Transverse colon (tissue), 4 donors: Measurements from ENCODE around the gene VSTM2L. TPM values are rescaled to one million over a fixed set of nuclear protein-coding genes. Genes with fewer than 3 reads are reported as not detected.

ENCODE experiments used
- DNase-seq: peaks from one replicate; pipeline ENCODE4 v3.0.0-alpha.2; 2019
- H3K27ac ChIP-seq, 4 donors: fragments of 200-600 bp; sonication (generic); 2 replicates each; pipeline ENCODE4 v1.5.1; 2016 to 2018; ENCODE audit warnings: inconsistent platforms in 4 of 4
- H3K27me3 ChIP-seq: fragments of 200-600 bp; sonication (generic); 2 replicates; pipeline ENCODE4 v1.5.1; 2017; ENCODE audit warnings: inconsistent platforms
- H3K36me3 ChIP-seq, 4 donors: fragments of 200-600 bp; sonication (generic); 2 replicates each; pipeline ENCODE4 v1.5.1; 2017 to 2019; ENCODE audit warnings: inconsistent platforms in 4 of 4
- H3K4me1 ChIP-seq, 4 donors: fragments of 200-600 bp; sonication (generic); 2 replicates each; pipeline ENCODE4 v1.5.1; 2017 to 2020; ENCODE audit warnings: inconsistent platforms in 4 of 4
- H3K4me3 ChIP-seq, 4 donors: fragments of 200-600 bp; sonication (generic); 1 replicate in 1 of 4; 2 replicates in 3 of 4; pipeline versions ENCODE4 v1.5.1 to v1.6.1; 2017 to 2019; ENCODE audit warnings: inconsistent platforms in 4 of 4
- H3K9me3 ChIP-seq, 2 donors: fragments of 200-600 bp; sonication (generic); 2 replicates each; pipeline ENCODE4 v1.5.1; 2017 to 2019; ENCODE audit warnings: inconsistent platforms in 2 of 2
- EP300 ChIP-seq: sonication (generic); formaldehyde crosslinking; IDR thresholded peaks from one replicate; pipeline ENCODE4 v1.6.1; 2017; ENCODE audit warnings: antibody characterized with exemption, low read depth
- POLR2A ChIP-seq: fragments of 450-650 bp; IDR thresholded peaks from one replicate; pipeline ENCODE4 v1.6.1; 2016; ENCODE audit warnings: antibody characterized with exemption, mild to moderate bottlenecking, moderate library complexity
- POLR2AphosphoS5 ChIP-seq, 3 donors: sonication (generic); formaldehyde crosslinking; IDR thresholded peaks; one replicate each; pipeline ENCODE4 v1.6.1; 2016; ENCODE audit warnings: antibody characterized with exemption in 3 of 3
- WGBS, 2 donors: methylation state at CpG; one replicate each; pipeline ENCODE4 v1.1.5; 2018; ENCODE audit warnings: low coverage in 1 of 2; 5-methylcytosine and 5-hydroxymethylcytosine counted together
- in situ Hi-C, 4 donors: fragments of 200-750 bp; cut with MboI; loops; one replicate each; pipeline versions ENCODE4 v1.15.0 to v1.15.1; 2017; ENCODE audit warnings: low sequenced_read_pairs in 3 of 4, low pct_ligation_motif_present in 1 of 4, low pct_unique_long_range_greater_than_20kb in 1 of 4
- intact Hi-C: fragments of 100-400 bp; cut with DNase I; formaldehyde crosslinking; loops from one replicate; pipeline ENCODE4 v1.15.1; 2023; ENCODE audit warnings: low total_unique reads
- total RNA-seq, 4 donors: library from RNA; depleted of rRNA; stranded (reverse); fragments of >200 nt; gene quantifications; one replicate each; pipeline ENCODE4 v1.1.0, GENCODE V29; 2016
- TF ChIP-seq, protein P1 (sequence below), 5 experiments: fragments of 200-600 bp in 3 of 5; fragments of 450-650 bp in 2 of 5; sonication (generic) in 3 of 5; IDR thresholded peaks; 1 replicate in 2 of 5; 2 replicates in 3 of 5; pipeline ENCODE4 v1.5.1; 2016 to 2017; ENCODE audit warnings: antibody characterized with exemption in 5 of 5, inconsistent platforms in 3 of 5, mild to moderate bottlenecking in 2 of 5, moderate library complexity in 1 of 5

VSTM2L gene
- total RNA-seq, 4 donors from 2014 or later = 3.0 to 6.6 (median 3.0) TPM; not detected in 1

DNA sequence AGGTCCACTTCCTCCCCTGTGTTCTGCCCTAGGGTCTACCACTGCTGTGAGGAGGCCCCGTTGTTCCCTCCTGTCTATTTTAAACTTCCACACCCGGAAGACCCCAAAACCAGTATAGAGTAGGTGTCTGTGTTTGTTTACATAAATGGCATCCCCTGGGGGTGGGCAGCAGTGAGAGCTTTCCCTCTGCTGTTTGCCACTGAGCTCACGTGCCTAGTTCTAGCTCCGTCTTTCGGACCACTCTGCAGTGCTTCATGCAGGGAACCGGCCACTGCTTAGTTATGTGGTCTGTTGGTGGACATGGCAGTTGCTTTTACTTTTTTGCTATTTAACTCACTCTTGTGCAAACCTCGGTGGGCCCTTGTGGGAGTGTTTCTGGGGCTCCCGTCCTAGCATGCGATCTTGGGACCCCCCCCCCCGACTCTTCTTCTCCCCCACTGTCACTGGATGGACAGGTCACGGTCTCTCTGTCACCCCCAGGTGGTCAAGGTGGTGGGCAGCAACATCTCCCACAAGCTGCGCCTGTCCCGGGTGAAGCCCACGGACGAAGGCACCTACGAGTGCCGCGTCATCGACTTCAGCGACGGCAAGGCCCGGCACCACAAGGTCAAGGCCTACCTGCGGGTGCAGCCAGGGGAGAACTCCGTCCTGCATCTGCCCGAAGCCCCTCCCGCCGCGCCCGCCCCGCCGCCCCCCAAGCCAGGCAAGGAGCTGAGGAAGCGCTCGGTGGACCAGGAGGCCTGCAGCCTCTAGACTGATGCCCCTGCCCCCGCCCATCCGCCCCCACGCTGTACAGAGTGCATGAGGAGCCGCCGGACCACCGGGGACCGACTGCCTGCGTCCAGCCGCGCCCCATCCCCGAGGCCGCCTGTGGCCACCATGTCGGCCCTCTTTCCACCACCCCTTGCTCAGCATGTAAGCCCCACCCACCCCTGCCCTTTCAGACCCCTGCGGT is 40.9 kb downstream of the VSTM2L start:
- Histone ChIP-seq H3K36me3 (no peaks in the 10 kb centered on the region), H3K4me1 (no peaks in the 10 kb centered on the region), H3K9me3 (no peaks in the 10 kb centered on the region), H3K27ac (no peak overlapping the region), H3K27me3 (no peaks in the 10 kb centered on the region), H3K4me3 (no peak overlapping the region)
- in situ Hi-C loops = no loop called here
- WGBS, 2 donors = 89 to 95% methylated on average over 4 to 40 of the region's 47 CpGs
- intact Hi-C loops = no loop called here
- TF ChIP-seq POLR2AphosphoS5 (IDR thresholded peaks at IDR 0.05) (no peak), EP300 (no peak), POLR2A (no peak)
- TF ChIP-seq, protein P1, sequence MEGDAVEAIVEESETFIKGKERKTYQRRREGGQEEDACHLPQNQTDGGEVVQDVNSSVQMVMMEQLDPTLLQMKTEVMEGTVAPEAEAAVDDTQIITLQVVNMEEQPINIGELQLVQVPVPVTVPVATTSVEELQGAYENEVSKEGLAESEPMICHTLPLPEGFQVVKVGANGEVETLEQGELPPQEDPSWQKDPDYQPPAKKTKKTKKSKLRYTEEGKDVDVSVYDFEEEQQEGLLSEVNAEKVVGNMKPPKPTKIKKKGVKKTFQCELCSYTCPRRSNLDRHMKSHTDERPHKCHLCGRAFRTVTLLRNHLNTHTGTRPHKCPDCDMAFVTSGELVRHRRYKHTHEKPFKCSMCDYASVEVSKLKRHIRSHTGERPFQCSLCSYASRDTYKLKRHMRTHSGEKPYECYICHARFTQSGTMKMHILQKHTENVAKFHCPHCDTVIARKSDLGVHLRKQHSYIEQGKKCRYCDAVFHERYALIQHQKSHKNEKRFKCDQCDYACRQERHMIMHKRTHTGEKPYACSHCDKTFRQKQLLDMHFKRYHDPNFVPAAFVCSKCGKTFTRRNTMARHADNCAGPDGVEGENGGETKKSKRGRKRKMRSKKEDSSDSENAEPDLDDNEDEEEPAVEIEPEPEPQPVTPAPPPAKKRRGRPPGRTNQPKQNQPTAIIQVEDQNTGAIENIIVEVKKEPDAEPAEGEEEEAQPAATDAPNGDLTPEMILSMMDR (IDR thresholded peaks at IDR 0.05) = no peak
- no peak for DNase-seq

DNA sequence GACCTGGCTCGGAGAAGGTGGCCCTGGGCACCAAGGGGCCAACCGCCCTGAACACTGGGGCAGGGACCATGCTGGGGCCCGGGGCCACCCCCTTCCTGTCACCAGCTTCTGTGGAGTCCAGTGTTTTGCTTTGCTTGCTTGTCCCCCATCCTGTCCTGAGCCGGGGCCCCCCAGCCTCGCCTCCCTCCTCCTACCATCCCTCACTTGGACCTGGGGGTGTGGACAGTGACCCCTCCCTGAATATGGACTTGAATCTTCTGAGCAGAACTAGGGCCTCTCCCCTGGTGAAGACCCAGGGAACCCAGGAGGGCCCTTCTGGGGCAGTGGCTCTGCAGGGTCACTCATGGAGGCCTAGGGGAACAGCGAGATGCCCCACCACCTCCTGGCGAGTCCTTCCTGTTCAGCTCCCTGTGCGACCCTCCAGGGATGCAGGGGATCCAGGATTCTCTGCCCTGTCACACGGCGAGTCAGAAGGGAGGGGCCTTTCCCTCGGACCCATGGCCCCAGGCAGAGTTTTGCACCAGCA is 41.6 kb downstream of the VSTM2L start:
- Histone ChIP-seq H3K9me3 (no peaks in the 10 kb centered on the region), H3K27me3 (no peaks in the 10 kb centered on the region), H3K36me3 (no peaks in the 10 kb centered on the region), H3K27ac (no peak overlapping the region), H3K4me3 (no peak overlapping the region), H3K4me1 (no peaks in the 10 kb centered on the region)
- intact Hi-C loops (no loop called here), in situ Hi-C loops (no loop called here)
- no peak for TF ChIP-seq EP300
- no peak for TF ChIP-seq POLR2A
- TF ChIP-seq, protein P1 (IDR thresholded peaks at IDR 0.05) = no peak
- no peak for DNase-seq
- 80% methylated on average over 11 of the region's 11 CpGs; no CpG with 5 or more reads in 1 of the 2 donors for WGBS, 2 donors

DNA sequence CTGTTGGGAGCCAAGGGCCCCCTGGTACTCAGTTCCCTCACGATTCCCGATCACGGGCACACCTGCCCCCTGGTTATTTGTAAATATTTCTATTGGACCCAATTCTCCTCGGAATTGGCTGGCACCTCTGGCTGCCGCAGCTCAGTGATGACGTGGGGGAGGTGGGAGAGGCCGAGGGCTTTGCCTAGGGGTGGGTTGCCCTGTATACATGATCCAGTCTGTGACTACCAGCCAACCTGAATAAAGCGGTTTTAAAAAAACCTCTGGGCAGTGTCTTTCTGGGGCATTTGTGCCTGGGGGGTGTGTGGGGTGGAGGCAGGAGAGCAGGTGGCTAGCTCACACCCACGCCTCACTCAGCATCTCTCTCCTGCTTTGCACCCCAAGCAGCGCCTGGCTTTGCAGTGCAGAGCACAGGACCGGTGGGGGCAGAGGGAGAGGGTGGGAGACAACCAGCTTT is 42.2 kb downstream of the VSTM2L start:
- TF ChIP-seq POLR2AphosphoS5 (IDR thresholded peaks at IDR 0.05) = no peak
- no peak for TF ChIP-seq POLR2A
- TF ChIP-seq, protein P1 (IDR thresholded peaks at IDR 0.05) = no peak
- TF ChIP-seq EP300 = no peak
- no peaks in the 10 kb centered on the region for H3K36me3 ChIP-seq
- H3K9me3 ChIP-seq = no peaks in the 10 kb centered on the region
- H3K4me3 ChIP-seq = no peak overlapping the region
- intact Hi-C loops (no loop called here), in situ Hi-C loops (no loop called here)
- no peak overlapping the region for H3K27ac ChIP-seq
- no peaks in the 10 kb centered on the region for H3K4me1 ChIP-seq
- DNase-seq = no peak
- 59% methylated on average over 11 of the region's 11 CpGs; no CpG with 5 or more reads in 1 of the 2 donors for whole genome bisulfite sequencing, 2 donors
- H3K27me3 ChIP-seq = no peaks in the 10 kb centered on the region

DNA sequence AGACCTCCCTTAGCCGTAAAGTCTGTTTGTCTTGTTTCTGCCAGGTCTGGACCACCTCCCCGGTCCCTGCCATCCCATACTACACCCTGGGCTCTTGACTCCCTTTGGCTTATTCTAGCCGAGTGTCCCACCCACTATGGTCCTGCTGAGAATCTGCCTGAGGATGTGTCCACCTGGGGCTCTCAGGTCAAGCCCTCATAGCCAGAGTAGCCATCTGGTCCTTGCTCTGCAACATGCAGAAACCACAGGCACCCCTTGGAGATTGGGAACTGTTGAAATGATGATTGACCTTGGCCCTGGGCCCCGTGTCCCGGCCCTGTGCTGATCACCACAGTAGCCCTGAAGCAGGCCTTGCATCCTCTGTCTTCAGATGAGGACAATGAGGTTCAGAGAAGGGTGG is 44.0 kb downstream of the VSTM2L start:
- 91% methylated on average over 5 of the region's 5 CpGs; no CpG with 5 or more reads in 1 of the 2 donors for WGBS, 2 donors
- TF ChIP-seq EP300 (no peak), POLR2AphosphoS5 (IDR thresholded peaks at IDR 0.05) (no peak), POLR2A (no peak)
- TF ChIP-seq, protein P1 (IDR thresholded peaks at IDR 0.05) = no peak
- no peak overlapping the region for H3K27ac ChIP-seq

More for the DNA sequence above, 44.0 kb downstream of the VSTM2L start:
- intact Hi-C loops (no loop called here), in situ Hi-C loops (no loop called here)
- Histone ChIP-seq H3K9me3 (no peaks in the 10 kb centered on the region), H3K36me3 (no peaks in the 10 kb centered on the region), H3K4me1 (no peaks in the 10 kb centered on the region), H3K4me3 (no peak overlapping the region), H3K27me3 (no peaks in the 10 kb centered on the region)
- DNase-seq = no peak
